Measurements from ENCODE around the gene KIF18A. TPM values are rescaled to one million over a fixed set of nuclear protein-coding genes. Genes with fewer than 3 reads are reported as not detected.
"Not testable (repeated sequence)": the region's sequence is repeated elsewhere in the genome, so short reads cannot be mapped to it uniquely, and the experiment has no call there.

KIF18A gene
- under 1 TPM in 1 of 2 donors, not detected in 1; 0.50 TPM for total RNA-seq
- long read RNA-seq, partial matches to known transcripts, result 1 of 1 reads
- long read RNA-seq, other reads (novel, unspliced or antisense), result 0 of 1 reads

- peak; percentile 100 for DNase-seq
- peak; percentile 100 for ATAC-seq
- intact Hi-C loops (cut with DNase I), result no loop called here
These were observed at the start of gene KIF18A, which contains the start of gene METTL15 for GRCh38 chr11:28107750-28108618. TSS of gene KIF18A (minus strand) at chr11:28108156. CDS start at chr11:28097947, 10,209 bp downstream. TSS of gene METTL15 (plus strand) at chr11:28108388. CDS start at chr11:28113335, 4,947 bp downstream.

- no peak for DNase-seq
- intact Hi-C loops (cut with DNase I), result no loop called here
- no peak for ATAC-seq
These were observed 45.6 kb upstream of the KIF18A start for GRCh38 chr11:28153586-28153985.

DNA sequence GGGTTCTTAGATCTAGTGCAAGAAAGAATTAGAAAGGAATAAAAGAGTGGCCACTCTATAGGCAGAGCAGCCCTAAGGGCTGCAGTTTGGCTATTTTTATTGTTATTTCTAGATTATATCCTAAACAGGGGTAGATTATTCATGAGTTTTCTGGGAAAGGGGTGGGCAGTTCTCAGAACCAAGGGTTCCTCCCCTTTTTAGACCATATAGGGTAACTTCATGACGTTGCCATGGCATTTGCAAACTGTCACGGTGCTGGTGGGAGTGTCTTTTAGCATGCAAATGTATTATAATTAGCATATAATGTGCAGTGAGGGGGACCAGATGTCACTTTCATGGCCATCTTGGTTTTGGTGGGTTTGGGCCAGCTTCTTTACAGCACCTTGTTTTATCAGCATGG, 44.8 kb upstream of the KIF18A start:
- intact Hi-C loops (cut with DNase I), result no loop called here
- DNase-seq (no peak), ATAC-seq (no peak)

GRCh38 chr11:28146123-28146751, 38.3 kb upstream of the KIF18A start:
- peak in 1 of 2 donors; percentile 89 for ATAC-seq
- intact Hi-C loops (cut with DNase I), result no loop called here
- DNase-seq, result no peak

- intact Hi-C loops (cut with DNase I), result no loop called here
- DNase-seq (no peak), ATAC-seq (peak in 1 of 2 donors; percentile 44)
These were observed 36.9 kb upstream of the KIF18A start for GRCh38 chr11:28144808-28145207.

DNA sequence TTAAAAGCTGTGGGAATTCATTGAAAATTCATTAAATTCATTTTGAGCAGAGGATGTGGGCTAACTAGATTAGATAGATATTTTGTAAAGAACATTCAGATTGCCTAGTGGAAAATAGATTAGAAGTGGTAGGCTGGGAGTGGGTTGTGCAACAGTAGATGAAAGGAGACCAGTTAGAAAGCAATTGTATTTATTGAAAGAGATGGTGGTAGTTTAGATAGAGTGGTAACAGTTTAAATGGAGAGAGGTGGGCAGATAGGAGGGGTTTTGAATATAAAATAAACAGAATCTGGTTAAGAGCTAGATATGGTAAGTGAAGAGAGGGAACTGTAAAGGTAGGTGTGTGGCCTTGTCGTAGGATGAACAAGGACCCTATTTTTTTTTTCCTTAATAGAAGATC, 34.8 kb upstream of the KIF18A start:
- intact Hi-C loops (cut with DNase I), result no loop called here
- DNase-seq (no peak), ATAC-seq (no peak)

DNA sequence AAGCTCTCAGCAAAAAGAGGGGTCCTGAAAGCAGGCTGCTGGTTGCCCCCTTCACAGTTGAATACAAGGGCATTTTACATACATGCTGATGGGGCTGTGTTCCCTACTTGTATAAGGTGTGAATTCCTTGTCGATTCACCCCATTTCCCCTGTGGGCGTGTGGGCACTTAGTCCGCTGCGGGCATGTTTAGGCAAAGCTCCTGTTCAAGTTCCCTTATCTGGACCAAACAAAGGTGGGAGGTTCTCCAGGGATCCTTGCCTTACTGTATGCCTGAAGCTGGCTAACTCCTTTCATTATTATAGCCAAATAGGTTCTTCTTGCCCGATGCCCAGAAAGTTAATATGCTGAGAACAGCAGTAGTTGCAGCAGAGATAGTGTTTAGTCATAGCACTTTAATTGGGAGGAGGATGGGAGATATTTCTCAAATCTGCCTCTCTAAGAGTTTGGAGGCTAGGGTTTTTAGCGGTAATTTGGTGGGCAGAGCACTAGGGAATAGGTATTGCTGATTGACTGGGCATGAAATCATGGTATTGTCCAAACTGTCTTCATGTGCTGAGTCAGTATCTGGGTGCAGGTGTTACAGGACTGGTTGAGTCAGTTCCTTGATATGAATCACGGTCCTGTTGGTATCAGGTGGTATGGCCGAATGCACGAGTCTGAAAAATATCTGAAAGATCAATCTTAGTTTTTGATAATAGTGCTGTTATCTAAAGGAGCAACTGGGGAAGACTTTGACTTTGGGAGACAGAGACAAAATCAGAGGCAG, 32.9 kb upstream of the KIF18A start:
- no peak for ATAC-seq

GRCh38 chr11:28139841-28140415, 32.0 kb upstream of the KIF18A start:
- intact Hi-C loops (cut with DNase I), result no loop called here
- no peak for DNase-seq
- no peak for ATAC-seq

More for the DNA sequence above, 32.9 kb upstream of the KIF18A start:
- intact Hi-C loops (cut with DNase I), result no loop called here
- no peak for DNase-seq

DNA sequence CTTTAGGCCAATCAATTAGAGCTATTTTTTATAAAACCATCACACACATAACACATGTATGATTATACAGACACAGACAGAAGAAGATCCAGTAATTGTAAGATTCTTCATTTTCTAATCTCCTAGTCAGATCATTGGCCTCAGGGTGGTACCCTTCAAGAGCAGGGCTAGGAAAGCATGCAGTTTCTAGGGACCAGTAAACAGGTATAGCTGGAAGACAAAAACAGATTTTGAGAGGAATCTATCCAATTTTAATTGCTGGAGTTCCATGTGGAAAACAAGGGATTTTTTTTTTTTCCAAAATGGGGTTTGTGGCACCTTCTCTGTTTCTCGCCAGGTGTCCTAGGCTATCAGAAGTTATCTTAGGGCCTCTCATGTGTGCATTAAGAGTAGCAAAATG, 29.9 kb upstream of the KIF18A start:
- intact Hi-C loops (cut with DNase I), result no loop called here
- DNase-seq, result no peak
- ATAC-seq, result no peak

DNA sequence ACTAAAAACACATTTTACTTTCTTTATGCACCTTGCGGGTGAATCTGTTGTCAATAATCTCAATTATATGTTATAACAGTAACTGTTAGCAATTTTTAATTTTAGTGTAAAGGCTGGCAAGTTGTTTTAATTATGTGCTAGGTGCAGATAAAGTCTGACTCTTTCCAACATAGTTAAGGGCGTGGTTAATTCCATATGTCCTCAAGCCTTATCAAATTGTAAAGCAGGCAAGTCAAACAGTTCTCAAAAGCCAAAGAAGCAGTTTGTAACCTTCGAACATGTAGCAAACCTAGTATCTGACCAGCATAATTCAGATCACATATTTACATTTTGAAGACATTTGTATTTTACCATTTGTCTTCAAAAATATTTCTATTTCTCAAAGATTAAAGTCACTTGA, 29.4 kb upstream of the KIF18A start:
- ATAC-seq (no peak), DNase-seq (no peak)
- intact Hi-C loops (cut with DNase I), result no loop called here

- intact Hi-C loops (cut with DNase I); DNase-seq: not testable (repeated sequence)
These were observed 28.2 kb upstream of the KIF18A start for GRCh38 chr11:28136157-28136556.

DNA sequence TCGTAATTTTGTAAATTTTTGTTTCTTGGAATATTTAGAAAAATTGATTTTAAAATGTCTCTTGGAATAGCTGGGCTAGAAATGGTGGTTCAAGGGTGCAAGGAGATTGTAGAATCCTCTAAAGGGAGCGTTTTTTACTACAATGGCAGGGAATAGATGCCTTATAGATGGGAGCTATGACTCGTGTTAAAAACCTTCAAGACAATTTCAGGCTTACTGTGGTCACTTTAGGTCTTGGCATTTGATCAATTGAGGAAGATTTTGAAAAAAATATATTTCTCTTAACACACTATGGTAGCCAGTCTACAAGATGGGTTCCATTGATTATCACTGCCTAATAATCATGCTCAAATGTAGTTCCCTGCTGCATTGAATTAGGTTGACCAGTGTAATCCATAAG, 25.2 kb upstream of the KIF18A start:
- ATAC-seq, result no peak
- intact Hi-C loops (cut with DNase I), result no loop called here
- no peak for DNase-seq

More at GRCh38 chr11:28136157-28136556, 28.2 kb upstream of the KIF18A start:
- ATAC-seq, result not testable (repeated sequence)

GRCh38 chr11:28132548-28132947, 24.6 kb upstream of the KIF18A start:
- no peak for DNase-seq
- ATAC-seq, result no peak
- intact Hi-C loops (cut with DNase I), result no loop called here

- intact Hi-C loops (cut with DNase I), result no loop called here
- DNase-seq, result no peak
- no peak for ATAC-seq
These were observed 15.2 kb upstream of the KIF18A start for GRCh38 chr11:28123151-28123581.

DNA sequence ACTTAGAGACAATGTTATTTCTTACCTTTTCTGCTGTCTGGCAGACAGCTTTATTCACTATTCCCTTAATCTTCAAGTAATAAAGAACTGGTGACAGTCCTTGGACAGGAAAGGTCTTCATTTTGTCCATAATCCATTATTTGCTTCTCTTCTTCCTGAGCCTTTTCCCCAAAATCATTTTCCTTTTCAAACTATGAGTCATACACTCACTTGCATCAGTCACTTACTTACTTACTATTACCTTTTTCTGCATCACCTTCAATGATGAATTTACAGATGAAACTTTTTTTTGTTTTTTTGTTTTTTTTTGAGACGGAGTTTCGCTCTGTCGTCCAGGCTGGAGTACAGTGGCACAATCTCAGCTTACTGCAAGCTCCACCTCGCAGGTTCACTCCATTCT, 9.8 kb upstream of the KIF18A start:
- no peak for ATAC-seq
- DNase-seq, result no peak
- intact Hi-C loops (cut with DNase I), result no loop called here

GRCh38 chr11:28114731-28115130, 6.8 kb upstream of the KIF18A start:
- ATAC-seq (no peak), DNase-seq (no peak)
- intact Hi-C loops (cut with DNase I), result no loop called here

- ATAC-seq (no peak), DNase-seq (no peak)
- intact Hi-C loops (cut with DNase I), result no loop called here
These were observed 6.2 kb upstream of the KIF18A start for GRCh38 chr11:28114116-28114515.

DNA sequence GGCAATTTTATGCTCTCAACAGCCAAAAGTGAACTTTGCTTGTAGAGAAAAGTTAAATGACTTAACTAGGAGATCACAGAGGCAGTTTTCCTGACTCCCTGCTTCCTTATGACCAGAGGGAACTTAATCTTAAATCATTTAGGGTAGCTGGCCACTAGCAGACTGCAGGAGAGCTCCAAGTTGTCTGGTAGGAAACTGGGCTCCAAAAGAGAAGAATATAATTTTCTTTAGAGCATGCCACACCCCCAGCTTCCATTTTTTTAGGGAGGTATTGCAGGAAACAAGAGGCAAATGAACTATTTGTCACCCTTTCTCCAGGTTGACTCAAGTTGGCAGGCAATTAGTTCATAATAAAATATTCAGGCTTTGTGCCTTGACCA, 2.9 kb upstream of the KIF18A start:
- ATAC-seq (no peak), DNase-seq (no peak)
- intact Hi-C loops (cut with DNase I), result no loop called here

DNA sequence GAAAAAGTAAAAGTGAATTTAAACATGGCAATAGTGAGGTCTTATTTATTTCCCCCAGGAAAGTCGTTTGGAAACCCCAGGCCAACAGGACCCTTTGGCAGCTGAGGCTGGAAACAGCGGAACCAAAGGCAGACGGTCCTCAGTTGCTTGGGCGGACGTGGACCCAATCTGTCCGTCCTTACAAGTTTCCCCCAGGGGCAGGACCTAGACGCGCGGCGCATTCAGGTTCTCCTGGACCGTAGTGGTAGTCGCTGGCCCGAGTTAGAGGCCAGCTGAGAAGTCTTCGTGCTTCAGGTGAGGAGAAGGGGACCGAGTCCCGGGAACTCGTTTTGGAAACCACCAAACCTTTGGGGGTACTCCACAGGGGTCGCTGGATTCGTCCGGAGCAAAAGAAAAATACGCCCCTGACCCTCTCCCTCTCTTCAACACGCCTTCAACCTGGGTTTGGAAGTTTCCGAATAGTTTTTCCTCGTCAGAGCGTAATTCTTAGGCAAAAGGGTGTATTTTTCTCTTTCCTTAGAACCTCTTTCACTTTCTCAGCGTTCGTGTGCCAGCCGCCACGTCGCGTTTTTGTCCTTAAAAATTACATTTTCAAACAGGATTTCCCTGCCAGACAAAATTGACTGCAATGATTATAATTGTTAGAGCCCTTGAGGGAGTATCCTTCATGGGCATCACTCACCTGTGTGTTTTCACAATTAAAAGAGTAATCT, 2.3 kb upstream of the KIF18A start:
- peak; percentile 52 to 63 for ATAC-seq
- intact Hi-C loops (cut with DNase I), result no loop called here

More for the DNA sequence above, 2.3 kb upstream of the KIF18A start:
- peak; percentile 82 for DNase-seq

Data from left cardiac atrium (tissue), 4 donors.